Coronary artery (tissue), 2 donors: Measurements from ENCODE around the gene SLBP.

Experiments used
- DNase-seq: peaks from one replicate; pipeline ENCODE4 v3.0.0-alpha.2; 2017; ENCODE audit warnings: low spot score
- H3K27ac ChIP-seq, 2 donors: fragments of 200-600 bp; sonication (generic); one replicate each; pipeline ENCODE4 v1.5.1; 2016 to 2019
- H3K4me3 ChIP-seq: fragments of 200-600 bp; sonication (generic); 2 replicates; pipeline ENCODE4 v1.5.1; 2016; ENCODE audit warnings: mild to moderate bottlenecking, moderate library complexity
- CTCF ChIP-seq: fragments of 200-600 bp; sonication (generic); IDR thresholded peaks from one replicate; pipeline ENCODE4 v1.5.1; 2019; ENCODE audit warnings: antibody characterized with exemption

SLBP gene

DNA sequence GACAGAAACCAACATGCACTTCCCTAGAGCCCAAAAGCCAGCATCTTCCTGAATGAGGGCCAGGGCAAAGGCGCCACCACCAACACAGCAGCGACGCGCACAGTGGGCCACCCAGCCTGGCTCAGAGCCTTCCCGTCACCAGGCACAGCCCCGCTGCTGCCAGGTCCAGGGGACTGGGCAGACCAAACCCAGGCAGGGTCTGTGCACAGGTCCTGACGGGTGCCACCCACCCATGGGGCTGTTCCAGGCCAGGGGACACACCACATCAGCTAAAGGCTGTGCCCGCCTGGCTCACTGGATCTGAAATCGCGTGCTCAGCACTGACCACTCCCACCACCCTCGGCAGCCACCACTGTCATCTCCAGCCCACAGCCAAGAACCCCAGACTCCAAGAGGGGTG lies 41.8 kb downstream of the SLBP start:
- Histone ChIP-seq H3K4me3 (no peak overlapping the region), H3K27ac (no peak overlapping the region)
- TF ChIP-seq CTCF = no peak
- DNase-seq = no peak

DNA sequence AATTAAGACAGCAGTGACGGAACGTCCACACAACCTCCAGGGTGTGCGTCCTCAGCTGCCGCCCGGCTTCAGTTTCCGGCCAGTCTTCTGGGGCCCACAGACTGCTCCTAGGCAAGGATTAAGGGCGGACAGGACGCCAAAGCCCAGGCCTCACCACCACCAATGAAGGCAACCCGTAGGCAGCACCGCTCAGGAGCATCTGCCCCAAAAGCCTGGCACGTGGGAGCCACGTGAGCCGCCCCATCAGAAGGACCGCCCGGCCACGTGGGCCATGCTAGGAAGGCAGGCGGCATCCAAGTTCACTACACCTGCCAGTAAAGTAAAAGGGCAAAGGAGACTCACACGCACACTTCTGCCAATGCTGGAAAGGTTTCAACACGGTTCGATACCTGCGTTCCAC lies 42.3 kb downstream of the SLBP start:
- no peak for DNase-seq
- H3K4me3 ChIP-seq = no peak overlapping the region
- TF ChIP-seq CTCF = no peak
- no peak overlapping the region for H3K27ac ChIP-seq

DNA sequence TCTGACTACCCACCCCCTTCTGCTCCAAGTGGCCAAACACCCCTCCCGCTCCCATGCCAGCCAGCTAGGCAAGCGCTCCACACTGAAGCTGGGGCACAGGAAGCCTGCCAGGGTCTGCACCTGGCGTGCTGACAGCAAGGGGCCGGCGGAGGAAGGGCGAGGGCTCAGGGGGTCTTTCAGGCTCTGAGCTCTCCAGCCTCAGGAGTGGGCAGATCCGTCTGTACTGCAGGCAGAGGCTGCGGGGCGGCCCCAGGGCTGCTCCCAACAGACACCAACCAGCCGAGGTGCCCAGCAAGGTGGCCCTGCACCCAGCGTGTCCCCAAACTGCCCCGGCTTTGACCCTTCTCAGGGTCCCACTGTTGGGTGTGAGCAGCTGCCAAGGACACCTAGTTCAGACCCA lies 42.8 kb downstream of the SLBP start:
- no peak overlapping the region for H3K4me3 ChIP-seq
- no peak for DNase-seq
- no peak for TF ChIP-seq CTCF
- no peak overlapping the region for H3K27ac ChIP-seq

- DNase-seq = no peak
- no peak overlapping the region for H3K4me3 ChIP-seq
- H3K27ac ChIP-seq = no peak overlapping the region
- TF ChIP-seq CTCF = no peak
Measured at GRCh38 chr4:1668488-1668840, 43.7 kb downstream of the SLBP start.

DNA sequence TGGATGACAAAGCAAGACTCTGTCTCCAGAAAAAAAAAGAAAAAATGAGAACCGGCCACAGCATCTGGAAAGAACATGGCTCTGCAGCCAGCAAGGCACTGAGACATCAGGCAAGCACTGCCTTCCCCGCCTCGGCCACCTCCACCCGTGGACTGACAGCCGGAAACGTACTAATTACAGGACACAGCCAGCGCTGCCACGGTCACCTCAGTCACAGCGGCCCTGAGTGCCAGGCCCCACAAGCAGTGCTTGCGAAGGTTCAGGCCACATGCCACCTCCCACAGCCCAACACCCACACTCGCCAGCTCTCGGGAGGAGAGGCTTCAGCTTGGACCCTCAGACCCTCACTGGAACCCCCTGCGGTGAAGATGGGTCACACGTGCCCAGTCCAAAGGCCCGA lies 44.8 kb downstream of the SLBP start:
- no peak for DNase-seq
- TF ChIP-seq CTCF = no peak

DNA sequence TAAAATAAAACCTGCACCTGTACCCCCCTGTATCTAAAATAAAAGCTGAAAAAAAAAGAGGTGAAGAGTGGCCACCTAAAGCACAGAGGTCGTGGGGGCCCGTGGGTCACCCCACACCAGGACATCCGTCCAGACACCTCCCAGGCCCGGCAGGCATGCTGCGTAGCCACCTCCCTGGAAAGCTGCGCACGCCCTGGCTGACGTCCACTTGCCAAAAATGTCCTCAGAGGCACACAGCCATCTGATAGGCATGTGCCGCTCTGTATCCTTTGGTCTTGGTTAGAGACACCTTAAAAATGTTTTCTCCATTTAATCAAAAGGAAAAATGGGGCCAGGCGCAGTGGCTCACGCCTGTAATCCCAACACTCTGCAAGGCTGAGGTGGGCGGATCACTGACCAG lies 45.7 kb downstream of the SLBP start:
- no peak overlapping the region for H3K4me3 ChIP-seq
- no peak for DNase-seq
- TF ChIP-seq CTCF = no peak
- no peak overlapping the region for H3K27ac ChIP-seq

More for the DNA sequence above, 44.8 kb downstream of the SLBP start:
- H3K4me3 ChIP-seq = no peak overlapping the region
- H3K27ac ChIP-seq = no peak overlapping the region

DNA sequence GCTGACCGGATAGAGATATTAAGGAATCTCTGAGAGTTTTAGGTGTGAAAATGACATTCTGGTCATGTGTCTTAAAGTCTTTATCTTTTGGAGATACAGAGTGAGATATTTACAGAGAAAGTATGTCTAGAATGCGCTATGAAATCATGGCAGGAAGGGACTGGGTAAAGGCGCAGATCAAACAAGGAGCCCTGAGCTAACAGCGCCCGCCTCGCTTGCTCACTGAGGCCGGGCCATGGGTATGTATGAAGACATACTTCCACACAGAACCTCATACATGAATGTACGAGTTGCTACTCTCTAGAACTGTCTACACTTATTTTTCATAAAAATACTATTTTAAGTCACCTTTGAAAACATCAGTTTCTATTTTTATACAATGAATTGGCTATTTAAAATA lies 48.0 kb downstream of the SLBP start:
- Histone ChIP-seq H3K4me3 (no peak overlapping the region), H3K27ac (no peak overlapping the region)
- DNase-seq = no peak
- TF ChIP-seq CTCF = no peak
